Activated naive CD4-positive, alpha-beta T cell treated with anti-CD3 and anti-CD28 coated beads for 36 hours (primary cell): ENCODE data around the gene TUBA4B. TPM values are rescaled to one million over a fixed set of nuclear protein-coding genes. Genes with fewer than 3 reads are reported as not detected.

Experiments used
- CTCF ChIA-PET: fragments of 350-600 bp; sonication (Branson Sonifier 250); formaldehyde crosslinking; loops from one replicate; lab custom pipeline; 2021; ENCODE audit warnings: antibody characterized with exemption; lab: Charles Lee
- DNase-seq: peaks from one replicate; pipeline ENCODE4 v3.0.0-alpha.2; 2020
- H3K27ac Mint-ChIP-seq: one replicate; pipeline ENCODE4 v1.8.0; 2021; ENCODE audit warnings: mild to moderate bottlenecking, mixed read lengths
- H3K27me3 Mint-ChIP-seq: one replicate; pipeline ENCODE4 v1.8.0; 2021; ENCODE audit warnings: low read depth, mixed read lengths
- H3K36me3 Mint-ChIP-seq: one replicate; pipeline ENCODE4 v1.8.0; 2021; ENCODE audit warnings: low read depth, mixed read lengths
- H3K4me1 Mint-ChIP-seq: one replicate; pipeline ENCODE4 v1.8.0; 2021; ENCODE audit warnings: low read depth, mixed read lengths
- H3K4me3 Mint-ChIP-seq: one replicate; pipeline ENCODE4 v1.8.0; 2021; ENCODE audit warnings: mild to moderate bottlenecking, moderate library complexity, mixed read lengths
- H3K9me3 Mint-ChIP-seq: one replicate; pipeline ENCODE4 v1.8.0; 2021; ENCODE audit warnings: mixed read lengths
- intact Hi-C: fragments of 100-400 bp; cut with micrococcal nuclease; formaldehyde crosslinking; loops from one replicate; pipeline ENCODE4 v1.15.1; 2023
- total RNA-seq, 2 experiments: library from RNA; stranded (reverse); gene quantifications; one replicate each; pipeline ENCODE4 v1.2.3, GENCODE V29; 2021

Gene TUBA4B
- total RNA-seq: not detected

DNA sequence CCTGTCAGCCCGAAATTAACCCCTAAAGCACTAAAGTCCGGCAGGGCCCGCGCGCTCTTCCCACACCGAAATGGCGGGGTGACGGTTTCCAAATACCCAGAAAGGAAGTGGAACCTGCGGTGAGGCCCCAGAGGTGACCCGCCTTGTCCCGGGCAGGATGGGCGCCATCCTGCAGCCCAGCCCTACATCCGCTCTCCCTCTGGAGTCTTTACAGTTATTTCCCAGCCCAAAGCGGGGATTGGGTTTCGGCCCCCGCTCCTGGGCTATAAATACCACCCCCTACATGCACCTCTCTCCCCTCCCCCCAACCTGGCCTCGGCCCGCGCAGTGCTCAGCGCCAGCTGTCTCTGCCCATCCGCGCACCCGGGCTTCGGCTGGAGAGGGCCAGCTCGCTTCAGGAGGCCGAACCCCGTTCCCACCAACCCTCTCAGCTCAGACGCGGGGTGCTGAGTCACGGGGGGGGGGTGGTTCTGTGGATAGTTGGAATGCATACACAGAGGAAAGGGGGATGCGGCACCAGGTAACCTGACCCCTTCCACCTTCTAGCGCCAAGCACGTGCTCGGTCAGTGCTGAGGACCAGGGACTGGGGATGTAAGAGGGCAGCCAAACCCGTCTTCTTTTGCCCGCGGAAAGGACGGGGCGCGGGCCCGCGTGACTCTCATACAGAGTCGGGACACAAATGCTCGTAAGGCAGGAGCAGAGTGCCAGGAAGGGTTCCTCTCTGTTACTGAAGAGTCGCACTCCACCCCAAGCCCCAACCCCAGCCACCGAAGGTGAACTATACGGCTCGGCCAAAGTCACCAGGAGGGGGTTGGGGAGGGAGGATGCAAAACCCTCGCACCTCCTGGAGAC is at the start of gene TUBA4B:
Gene TUBA4B, plus strand, starts transcription at position 344 of the 853 bp plus-strand sequence. Its CDS starts 165 bp downstream, at position 509.
- H3K4me3 Mint-ChIP-seq: peak within 1 kb of the TSS; percentile 70
- peak within 1 kb of the TSS; percentile 95 for H3K27ac Mint-ChIP-seq
- DNase-seq: peak; percentile 78
- intact Hi-C loops: loop anchor here (1.0 to 10.0 kb wide), 11 partner anchors 8 to 968 kb away; partner anchors contain the start of genes ANKZF1, ATG9A, CTDSP1 and GLB1L
- H3K27me3 Mint-ChIP-seq: no peaks in the 10 kb centered on the region
- peaks cover 38% of the 10 kb centered on the region for H3K36me3 Mint-ChIP-seq
- no peaks in the 10 kb centered on the region for H3K9me3 Mint-ChIP-seq
- CTCF ChIA-PET: interaction anchor here (1.1 to 6.1 kb wide), 7 partner anchors 8 to 95 kb away, joined by 3 to 76 read pairs (median 5); partner anchors contain the start of genes DNAJB2, GLB1L and STK16
- peaks cover 58% of the 10 kb centered on the region for H3K4me1 Mint-ChIP-seq

DNA sequence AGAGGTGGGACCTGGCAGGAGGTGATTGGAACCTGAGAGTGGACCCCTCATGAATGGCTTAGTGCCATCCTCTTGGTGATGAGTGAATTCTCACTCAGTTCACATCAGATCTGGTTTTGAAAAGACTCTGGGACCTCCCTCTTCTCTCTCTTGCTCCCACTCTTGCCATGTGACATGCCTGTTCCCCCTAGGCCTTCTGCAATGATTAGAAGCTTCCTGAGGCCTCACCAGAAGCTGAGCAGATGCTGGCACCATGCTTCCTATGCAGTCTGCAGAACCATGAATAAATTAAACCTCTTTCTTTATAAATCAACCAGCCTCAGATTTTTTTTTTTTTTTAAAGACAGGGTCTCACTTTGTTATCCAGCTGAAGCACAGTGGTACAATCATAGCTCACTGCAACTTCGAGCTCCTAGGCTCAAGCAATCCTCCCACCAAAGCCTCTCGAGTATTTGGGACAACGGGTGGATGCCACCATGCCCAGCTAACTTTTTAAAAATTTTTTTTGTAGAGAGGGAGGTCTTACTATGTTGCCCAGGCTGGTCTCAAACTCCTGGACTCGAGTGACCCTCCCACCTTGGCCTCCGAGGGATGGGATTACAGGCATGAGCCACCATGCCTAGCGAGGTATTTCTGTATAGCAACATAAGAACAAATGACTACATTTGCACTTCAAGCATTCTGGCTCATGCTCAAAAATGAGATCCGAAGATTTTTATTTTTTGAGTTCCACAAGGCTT is 48.4 kb upstream of the TUBA4B start:
- Mint-ChIP-seq H3K4me3 (no peak overlapping the region), H3K36me3 (peaks cover 9% of the 10 kb centered on the region), H3K4me1 (peaks cover 29% of the 10 kb centered on the region), H3K27me3 (no peaks in the 10 kb centered on the region), H3K9me3 (peaks cover 7% of the 10 kb centered on the region), H3K27ac (no peak overlapping the region)
- DNase-seq: no peak
- CTCF ChIA-PET: interaction anchor here (0.6 kb wide), 1 partner anchor 12 kb away, joined by 3 read pairs; no protein-coding TSS in a partner anchor
- intact Hi-C loops: no loop called here

DNA sequence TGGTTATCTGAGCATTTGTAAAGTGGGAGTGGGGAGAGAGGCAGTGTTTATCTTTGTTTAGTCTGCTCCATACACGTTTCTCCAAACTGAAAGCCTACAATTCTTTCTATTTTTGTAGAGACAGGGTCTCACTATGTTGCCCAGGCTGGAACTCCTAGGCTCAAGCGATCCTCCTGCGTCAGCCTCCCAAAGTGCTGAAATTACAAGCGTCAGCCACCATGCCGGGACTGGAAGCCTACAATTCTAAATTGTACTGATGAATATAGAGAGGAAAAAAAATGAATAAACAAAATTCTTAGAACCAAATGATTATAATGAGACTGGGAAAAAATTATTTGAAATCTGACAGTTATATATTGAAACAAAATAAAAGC is 47.9 kb upstream of the TUBA4B start:
- Mint-ChIP-seq H3K4me3 (peak overlapping the region; percentile 32), H3K27ac (peak overlapping the region; percentile 30), H3K36me3 (peaks cover 9% of the 10 kb centered on the region), H3K4me1 (peaks cover 32% of the 10 kb centered on the region), H3K27me3 (no peaks in the 10 kb centered on the region), H3K9me3 (peaks cover 7% of the 10 kb centered on the region)
- CTCF ChIA-PET: interaction anchor here (0.6 kb wide), 1 partner anchor 109 kb away, joined by 3 read pairs; no protein-coding TSS in a partner anchor
- intact Hi-C loops: no loop called here
- no peak for DNase-seq

DNA sequence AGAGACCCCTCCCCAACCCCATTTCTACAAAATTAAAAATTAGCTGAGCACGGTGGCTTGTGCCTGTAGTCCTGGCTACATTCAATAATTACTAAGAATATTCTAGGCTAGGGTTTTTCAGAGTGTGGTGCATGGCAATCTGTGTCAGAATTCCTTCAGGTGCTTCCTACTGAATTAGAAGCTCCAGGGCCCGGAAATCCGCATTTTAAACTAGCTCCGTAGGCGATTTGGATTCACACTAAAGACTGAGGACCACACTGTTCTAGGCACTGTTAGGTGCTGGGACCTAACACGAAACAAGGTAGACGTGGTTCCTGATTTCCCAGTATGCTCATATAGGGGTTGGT is 47.1 kb upstream of the TUBA4B start:
- Mint-ChIP-seq H3K36me3 (peaks cover 9% of the 10 kb centered on the region), H3K27me3 (no peaks in the 10 kb centered on the region), H3K4me3 (peak overlapping the region; percentile 94), H3K4me1 (peaks cover 29% of the 10 kb centered on the region), H3K9me3 (peaks cover 5% of the 10 kb centered on the region), H3K27ac (peak overlapping the region; percentile 96)
- intact Hi-C loops: loop anchor here (1.0 to 2.0 kb wide), 7 partner anchors 23 to 638 kb away; partner anchors contain the start of genes ANKZF1, ATG9A, CNOT9 and DNAJB2
- CTCF ChIA-PET: interaction anchor here (0.9 to 4.0 kb wide), 13 partner anchors 9 to 308 kb away, joined by 3 to 21 read pairs (median 5); partner anchors contain the start of genes CNPPD1, DNAJB2, NHEJ1 and SLC23A3
- DNase-seq: no peak

DNA sequence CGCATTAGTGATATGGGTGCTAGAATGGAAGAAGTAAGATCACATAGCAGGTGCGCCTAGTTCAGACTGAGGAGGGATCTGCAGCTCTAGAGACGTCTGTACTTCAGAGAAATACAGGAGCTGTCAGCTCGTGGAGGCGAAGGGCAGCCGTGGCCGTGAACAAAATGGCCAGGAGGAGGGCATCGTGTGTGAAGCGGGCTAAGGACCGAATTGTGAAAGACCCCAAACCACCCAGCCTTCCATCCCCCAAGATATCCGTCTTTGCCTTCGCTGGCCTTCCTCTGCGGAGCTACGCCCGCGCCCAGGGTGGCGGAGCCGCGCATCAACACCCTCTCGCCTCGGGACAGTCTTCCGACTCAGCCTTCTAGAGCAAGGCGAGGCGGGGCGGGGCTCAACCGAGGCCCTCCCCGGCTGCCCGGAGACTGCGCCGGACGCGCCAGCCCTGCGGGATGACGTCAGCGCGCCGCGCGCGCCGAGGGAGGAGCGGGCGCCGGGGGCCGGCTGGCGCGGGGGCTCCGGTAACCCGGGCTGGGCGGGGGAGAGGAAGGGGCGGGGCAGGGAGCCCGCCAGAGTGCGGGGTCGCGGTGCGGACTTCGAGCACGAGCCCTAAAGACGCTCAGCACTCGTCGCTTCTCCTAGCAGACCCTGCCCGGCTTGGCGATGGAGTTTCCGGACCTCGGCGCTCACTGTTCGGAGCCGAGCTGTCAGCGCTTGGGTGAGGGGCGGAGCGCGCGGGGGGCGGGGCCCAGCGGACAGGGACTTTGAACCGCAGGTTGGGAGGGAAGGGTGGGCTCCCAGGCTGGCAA is 46.5 kb upstream of the TUBA4B start, which contains the start of gene ZFAND2B:
Gene ZFAND2B, plus strand, starts transcription at position 455 of the 806 bp plus-strand sequence. Its CDS starts 206 bp downstream, at position 661.
- peaks cover 32% of the 10 kb centered on the region for H3K4me1 Mint-ChIP-seq
- H3K27me3 Mint-ChIP-seq: no peaks in the 10 kb centered on the region
- H3K4me3 Mint-ChIP-seq: peak within 1 kb of the TSS; percentile 94
- peaks cover 3% of the 10 kb centered on the region for H3K9me3 Mint-ChIP-seq
- peak; percentile 94 for DNase-seq
- intact Hi-C loops: loop anchor here (1.0 to 2.0 kb wide), 8 partner anchors 13 to 638 kb away; partner anchors contain the start of genes ANKZF1, ATG9A, CNOT9 and DNAJB2
- peaks cover 9% of the 10 kb centered on the region for H3K36me3 Mint-ChIP-seq
- CTCF ChIA-PET: interaction anchor here (0.6 to 4.0 kb wide), 14 partner anchors 10 to 309 kb away, joined by 3 to 21 read pairs (median 4); partner anchors contain the start of genes CNPPD1, DNAJB2, NHEJ1 and SLC23A3
- peak within 1 kb of the TSS; percentile 96 for H3K27ac Mint-ChIP-seq

DNA sequence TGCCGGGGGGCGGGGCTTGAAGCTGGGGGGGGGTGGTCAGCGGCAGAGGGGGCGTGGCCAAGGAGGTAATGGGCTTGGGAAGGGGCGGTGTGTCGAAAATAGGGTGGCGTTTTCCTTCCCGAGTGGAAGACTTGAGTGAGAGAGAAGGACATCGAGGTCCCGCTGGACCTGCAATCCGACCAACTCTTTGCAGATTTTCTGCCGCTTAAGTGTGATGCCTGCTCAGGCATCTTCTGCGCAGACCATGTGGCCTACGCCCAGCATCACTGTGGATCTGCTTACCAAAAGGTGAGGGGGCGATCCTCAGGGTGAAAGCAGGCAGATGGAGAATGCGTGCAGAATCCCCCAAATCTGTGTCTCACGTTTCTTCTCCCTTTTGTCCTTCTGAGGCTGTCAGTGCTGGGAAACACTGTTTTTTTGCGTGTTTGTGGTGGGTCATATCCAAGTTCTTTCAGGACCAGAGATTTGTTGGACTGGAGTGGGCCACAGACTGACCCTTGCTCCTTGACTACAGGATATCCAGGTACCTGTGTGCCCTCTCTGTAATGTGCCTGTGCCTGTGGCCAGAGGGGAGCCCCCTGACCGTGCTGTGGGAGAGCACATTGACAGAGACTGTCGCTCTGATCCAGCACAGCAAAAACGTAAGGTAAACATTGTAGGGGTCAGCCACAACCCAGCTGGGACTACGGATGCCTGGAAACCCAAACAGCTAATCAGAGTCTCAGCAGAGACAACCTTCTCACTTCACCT is 45.7 kb upstream of the TUBA4B start:
- no peak for DNase-seq
- H3K27me3 Mint-ChIP-seq: no peaks in the 10 kb centered on the region
- H3K36me3 Mint-ChIP-seq: peaks cover 13% of the 10 kb centered on the region
- H3K4me1 Mint-ChIP-seq: peaks cover 32% of the 10 kb centered on the region
- H3K9me3 Mint-ChIP-seq: peaks cover 3% of the 10 kb centered on the region
- peak overlapping the region; percentile 94 for H3K4me3 Mint-ChIP-seq
- CTCF ChIA-PET: interaction anchor here (0.5 to 4.0 kb wide), 15 partner anchors 24 to 166 kb away, joined by 3 to 21 read pairs (median 4); partner anchors contain the start of genes CNPPD1, DNAJB2, NHEJ1 and SLC23A3
- intact Hi-C loops: loop anchor here (1.0 to 2.0 kb wide), 2 partner anchors 12 to 179 kb away; partner anchors contain the start of gene DNPEP
- H3K27ac Mint-ChIP-seq: peak overlapping the region; percentile 96

DNA sequence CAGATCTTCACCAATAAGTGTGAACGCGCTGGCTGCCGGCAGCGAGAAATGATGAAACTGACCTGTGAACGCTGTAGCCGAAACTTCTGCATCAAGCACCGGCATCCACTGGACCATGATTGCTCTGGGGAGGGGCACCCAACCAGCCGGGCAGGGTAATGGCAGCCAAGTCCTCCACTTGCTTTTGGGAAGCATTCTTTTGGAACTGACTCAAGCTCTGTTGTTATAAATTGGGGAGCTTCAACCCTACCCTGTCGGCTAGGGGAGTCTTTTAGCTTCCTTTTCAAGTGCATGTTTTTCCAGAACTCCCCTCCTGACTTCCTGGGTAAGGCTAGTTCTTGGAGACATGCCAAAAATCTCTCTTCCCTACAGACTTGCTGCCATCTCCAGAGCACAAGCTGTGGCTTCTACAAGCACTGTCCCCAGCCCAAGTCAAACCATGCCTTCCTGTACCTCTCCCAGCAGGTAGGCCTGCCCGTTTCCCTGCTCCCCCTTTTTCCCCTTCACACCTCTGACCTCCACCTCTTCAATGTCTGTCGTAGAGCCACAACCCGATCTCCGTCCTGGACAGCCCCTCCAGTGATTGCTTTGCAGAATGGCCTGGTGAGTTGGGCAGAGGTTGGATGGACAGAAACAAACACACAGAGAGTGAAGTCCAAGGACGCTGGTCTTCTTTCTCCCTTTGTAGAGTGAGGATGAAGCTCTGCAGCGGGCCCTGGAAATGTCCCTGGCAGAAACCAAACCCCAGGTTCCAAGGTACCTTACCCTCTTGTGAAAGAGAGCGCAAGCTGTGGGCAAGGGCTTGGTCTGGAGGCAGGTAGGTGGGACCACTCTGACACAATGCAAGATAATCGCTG is 44.9 kb upstream of the TUBA4B start:
- DNase-seq: no peak
- H3K4me3 Mint-ChIP-seq: peak overlapping the region; percentile 94
- peaks cover 32% of the 10 kb centered on the region for H3K4me1 Mint-ChIP-seq
- peaks cover 13% of the 10 kb centered on the region for H3K36me3 Mint-ChIP-seq
- CTCF ChIA-PET: interaction anchor here (0.5 to 4.0 kb wide), 9 partner anchors 36 to 163 kb away, joined by 3 to 21 read pairs (median 4); partner anchors contain the start of gene DNAJB2
- peak overlapping the region; percentile 78 for H3K27ac Mint-ChIP-seq
- intact Hi-C loops: loop anchor here (1.0 to 2.0 kb wide), 2 partner anchors 11 to 179 kb away; partner anchors contain the start of gene DNPEP
- H3K27me3 Mint-ChIP-seq: no peaks in the 10 kb centered on the region
- peaks cover 3% of the 10 kb centered on the region for H3K9me3 Mint-ChIP-seq

DNA sequence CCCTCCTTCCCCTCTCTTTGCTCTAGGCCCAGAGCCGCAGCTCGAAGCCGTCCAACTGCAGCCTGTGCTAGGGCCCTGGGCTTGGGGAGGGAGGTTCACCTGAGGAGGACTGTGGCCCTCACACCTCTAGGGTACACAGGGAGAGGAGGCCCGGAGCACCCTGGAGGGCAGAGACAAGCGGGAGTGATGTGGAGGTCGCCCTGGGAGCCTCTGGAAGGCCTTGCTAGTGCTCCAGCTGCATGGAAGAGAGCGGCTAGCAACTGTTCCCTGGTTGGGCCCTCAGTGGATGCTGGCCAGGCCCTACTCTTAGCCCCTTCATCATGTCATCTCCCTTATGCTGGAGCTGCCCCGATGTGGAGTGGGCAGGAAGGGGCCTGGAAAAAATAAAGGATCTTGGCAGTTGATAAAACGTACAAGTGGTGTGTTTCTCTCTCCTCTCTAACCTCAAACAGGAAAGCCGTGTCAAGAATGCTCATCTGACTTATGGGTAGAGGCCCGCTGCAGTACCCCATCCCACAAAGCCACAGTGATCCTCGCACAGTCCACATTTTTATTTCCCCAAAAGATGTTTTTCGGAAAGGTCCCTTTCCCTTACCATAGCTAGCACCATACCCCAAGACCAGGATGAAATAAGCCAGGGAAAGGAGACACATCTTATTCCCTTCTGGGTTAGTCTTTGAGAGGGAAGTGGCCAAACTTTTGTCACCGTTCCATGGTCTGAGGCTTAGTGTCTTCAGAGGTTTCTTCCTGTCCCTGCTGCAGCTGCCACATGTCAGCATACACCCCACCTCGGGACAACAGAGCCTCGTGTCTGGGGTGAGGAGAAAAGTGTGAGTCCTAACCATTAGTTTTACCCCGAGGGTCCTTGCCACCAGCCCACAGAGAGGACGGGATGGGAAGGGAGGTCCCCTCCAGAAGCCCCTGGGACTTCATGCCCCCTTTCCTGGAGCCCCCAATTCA is 43.5 kb upstream of the TUBA4B start:
- peaks cover under 1% of the 10 kb centered on the region for H3K9me3 Mint-ChIP-seq
- peaks cover 18% of the 10 kb centered on the region for H3K36me3 Mint-ChIP-seq
- CTCF ChIA-PET: interaction anchor here (1.0 to 4.0 kb wide), 4 partner anchors 35 to 86 kb away, joined by 3 to 21 read pairs (median 4); no protein-coding TSS in a partner anchor
- DNase-seq: no peak
- intact Hi-C loops: no loop called here
- H3K27me3 Mint-ChIP-seq: no peaks in the 10 kb centered on the region
- H3K4me3 Mint-ChIP-seq: no peak overlapping the region
- peaks cover 32% of the 10 kb centered on the region for H3K4me1 Mint-ChIP-seq
- peak overlapping the region; percentile 78 for H3K27ac Mint-ChIP-seq

DNA sequence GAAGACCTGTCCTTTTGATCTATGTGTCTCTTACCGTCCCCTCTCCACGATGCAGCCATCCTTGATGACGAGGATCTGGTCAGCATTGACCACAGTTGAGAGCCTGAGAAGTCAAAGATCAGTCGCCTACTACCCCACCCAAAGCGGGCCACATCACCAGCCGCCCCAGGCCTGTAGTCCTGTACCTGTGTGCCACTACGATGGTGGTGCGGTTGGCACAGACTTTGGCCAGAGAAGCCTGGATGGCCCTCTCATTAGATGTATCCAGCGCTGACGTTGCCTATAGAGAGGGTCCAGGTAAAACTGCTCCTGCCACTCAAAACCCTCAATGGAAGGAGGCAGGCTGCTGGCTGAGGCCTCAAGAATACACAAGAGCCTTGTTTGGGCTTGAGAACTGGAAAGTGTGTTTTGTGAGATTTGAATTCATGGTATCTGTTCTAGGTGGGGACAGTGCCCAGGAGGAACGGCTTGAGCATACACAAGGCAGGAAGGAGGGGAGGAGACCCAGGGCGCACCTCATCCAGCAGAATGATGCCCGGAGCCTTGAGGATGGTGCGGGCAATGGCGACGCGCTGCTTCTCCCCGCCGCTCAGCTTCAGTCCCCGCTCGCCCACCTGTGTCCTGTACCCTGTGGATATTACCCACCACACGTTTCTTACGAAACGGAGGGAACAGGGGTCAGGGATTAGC is 42.7 kb upstream of the TUBA4B start:
- H3K4me1 Mint-ChIP-seq: peaks cover 32% of the 10 kb centered on the region
- DNase-seq: no peak
- H3K27me3 Mint-ChIP-seq: no peaks in the 10 kb centered on the region
- intact Hi-C loops: no loop called here
- CTCF ChIA-PET: interaction anchor here (0.5 to 2.1 kb wide), 2 partner anchors 34 to 39 kb away, joined by 3 to 7 read pairs; partner anchors contain the start of gene CNPPD1
- no peak overlapping the region for H3K4me3 Mint-ChIP-seq
- H3K9me3 Mint-ChIP-seq: no peaks in the 10 kb centered on the region
- H3K27ac Mint-ChIP-seq: no peak overlapping the region
- peaks cover 18% of the 10 kb centered on the region for H3K36me3 Mint-ChIP-seq
